GM23248 (cell line): ENCODE results near the gene DROSHA.

ENCODE experiments used
- EZH2 ChIP-seq: fragments of 200-600 bp; sonication (generic); IDR thresholded peaks from 2 replicates; pipeline ENCODE4 v1.6.1; 2018; ENCODE audit warnings: antibody characterized with exemption, mild to moderate bottlenecking; ENCODE audit not compliant: insufficient read depth, poor library complexity, severe bottlenecking
- EZH2phosphoT487 ChIP-seq: fragments of 200-600 bp; sonication (generic); IDR thresholded peaks from 2 replicates; pipeline ENCODE4 v1.6.1; 2018; ENCODE audit warnings: antibody characterized with exemption, moderate library complexity, mild to moderate bottlenecking, low read depth; ENCODE audit not compliant: insufficient read depth

GRCh38 chr5:31362931-31363568, 168.8 kb downstream of the DROSHA start:
- TF ChIP-seq EZH2 (no peak), EZH2phosphoT487 (no peak)
